ENCODE results near the gene ZNF613. TPM values are rescaled to one million over a fixed set of nuclear protein-coding genes. Genes with fewer than 3 reads are reported as not detected.

The ZNF613 gene
- polyA plus RNA-seq, 1 donor from 2014 or later = 4.6 TPM

Other genes starting within 250 kb of the ZNF613 start
- 2.1 TPM for gene SPACA6, start 234.1 kb upstream of the ZNF613 start, polyA plus RNA-seq
- not detected for gene HAS1, start 203.5 kb upstream of the ZNF613 start, polyA plus RNA-seq
- gene FPR1, start 175.6 kb upstream of the ZNF613 start, polyA plus RNA-seq = 1.5 TPM
- not detected for gene FPR2, start 166.3 kb upstream of the ZNF613 start, polyA plus RNA-seq
- not detected for gene FPR3, start 132.3 kb upstream of the ZNF613 start, polyA plus RNA-seq
- 4.4 TPM for gene ZNF577, start 39.5 kb upstream of the ZNF613 start, polyA plus RNA-seq
- 9.8 TPM for gene ZNF649, start 22.5 kb upstream of the ZNF613 start, polyA plus RNA-seq
- gene ZNF350, start 59.4 kb downstream of the ZNF613 start, polyA plus RNA-seq = 18.9 TPM
- 8.4 TPM for gene ZNF615, start 80.7 kb downstream of the ZNF613 start, polyA plus RNA-seq
- 5.0 TPM for gene ZNF614, start 100.9 kb downstream of the ZNF613 start, polyA plus RNA-seq
- gene ZNF432, start 121.4 kb downstream of the ZNF613 start, polyA plus RNA-seq = 4.4 TPM
- gene ZNF841, start 168.3 kb downstream of the ZNF613 start, polyA plus RNA-seq = 4.5 TPM
- gene ZNF616, start 212.5 kb downstream of the ZNF613 start, polyA plus RNA-seq = 5.8 TPM
- 14.0 TPM for gene ZNF836, start 244.1 kb downstream of the ZNF613 start, polyA plus RNA-seq

Measured in IgD-negative memory B cell (primary cell).